ENCODE results near the gene HTATSF1. TPM values are rescaled to one million over a fixed set of nuclear protein-coding genes. Genes with fewer than 3 reads are reported as not detected.
A peak's percentile ranks its signal among the peaks of the same experiment; 100 is the strongest.

The HTATSF1 gene
- total RNA-seq, 4 donors from 2014 or later = 34.0 to 44.8 (median 40.7) TPM

GRCh38 chrX:136496764-136497555, 432 bp upstream of the HTATSF1 start:
- no peaks in the 10 kb centered on the region for H3K36me3 ChIP-seq
- WGBS, 2 donors (ENCODE audit: low coverage in 1 of 2) = 57% methylated on average over 94 of the region's 111 CpGs; no CpG with 5 or more reads in 1 of the 2 donors
- peak; percentile 88 for DNase-seq
- H3K27ac ChIP-seq = peak overlapping the region; percentile 89 to 97 (median 96)
- no peaks in the 10 kb centered on the region for H3K27me3 ChIP-seq
- in situ Hi-C loops (cut with MboI; ENCODE audit: low pct_ligation_motif_present in 1 of 4, low pct_unique_long_range_greater_than_20kb in 1 of 4, low sequenced_read_pairs in 3 of 4) (no loop called here), intact Hi-C loops (cut with DNase I; ENCODE audit: low total_unique reads) (no loop called here)
- no peaks in the 10 kb centered on the region for H3K9me3 ChIP-seq
- TF ChIP-seq EP300 (IDR thresholded peaks at IDR 0.05; ENCODE audit: low read depth) (no peak), POLR2A (IDR thresholded peaks at IDR 0.05) (peak; percentile 34), POLR2AphosphoS5 (IDR thresholded peaks at IDR 0.05) (peak in 1 of 3 donors; percentile 11), CTCF (IDR thresholded peaks at IDR 0.05) (no peak)
- peaks cover 0 to 16% (median 3%) of the 10 kb centered on the region in 4 donors for H3K4me1 ChIP-seq
- H3K4me3 ChIP-seq = peak overlapping the region; percentile 55 to 70 (median 58)

DNA sequence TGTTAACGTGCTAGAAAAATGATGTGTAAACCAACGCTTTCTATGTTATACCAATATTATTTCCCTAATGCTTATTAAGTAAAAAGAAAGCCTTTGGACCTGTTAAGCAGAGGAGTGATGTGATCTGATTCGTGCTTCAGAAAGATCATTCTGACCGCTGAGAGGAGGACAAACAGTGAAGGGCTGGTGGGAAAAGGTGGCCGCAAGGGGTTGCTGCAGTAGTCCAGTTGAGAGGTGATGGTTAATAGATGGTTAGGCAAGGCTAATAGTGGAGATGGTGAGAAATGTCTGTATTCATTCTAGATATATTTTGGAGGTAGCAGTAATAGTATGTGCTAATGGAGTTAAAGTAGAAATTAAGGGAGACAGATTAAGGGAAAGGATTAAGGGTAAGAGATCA, 21.7 kb downstream of the HTATSF1 start:
- DNase-seq = no peak
- WGBS, 2 donors (ENCODE audit: low coverage in 1 of 2) = 60 to 73% methylated on average over 2 to 5 of the region's 5 CpGs
- TF ChIP-seq POLR2AphosphoS5 (IDR thresholded peaks at IDR 0.05) (no peak), EP300 (IDR thresholded peaks at IDR 0.05; ENCODE audit: low read depth) (no peak), POLR2A (IDR thresholded peaks at IDR 0.05) (no peak), CTCF (IDR thresholded peaks at IDR 0.05) (no peak)
- in situ Hi-C loops (cut with MboI; ENCODE audit: low pct_ligation_motif_present in 1 of 4, low pct_unique_long_range_greater_than_20kb in 1 of 4, low sequenced_read_pairs in 3 of 4) (no loop called here), intact Hi-C loops (cut with DNase I; ENCODE audit: low total_unique reads) (no loop called here)
- Histone ChIP-seq H3K9me3 (no peaks in the 10 kb centered on the region), H3K27ac (no peak overlapping the region), H3K36me3 (no peaks in the 10 kb centered on the region), H3K4me3 (no peak overlapping the region), H3K27me3 (no peaks in the 10 kb centered on the region), H3K4me1 (no peaks in the 10 kb centered on the region)

DNA sequence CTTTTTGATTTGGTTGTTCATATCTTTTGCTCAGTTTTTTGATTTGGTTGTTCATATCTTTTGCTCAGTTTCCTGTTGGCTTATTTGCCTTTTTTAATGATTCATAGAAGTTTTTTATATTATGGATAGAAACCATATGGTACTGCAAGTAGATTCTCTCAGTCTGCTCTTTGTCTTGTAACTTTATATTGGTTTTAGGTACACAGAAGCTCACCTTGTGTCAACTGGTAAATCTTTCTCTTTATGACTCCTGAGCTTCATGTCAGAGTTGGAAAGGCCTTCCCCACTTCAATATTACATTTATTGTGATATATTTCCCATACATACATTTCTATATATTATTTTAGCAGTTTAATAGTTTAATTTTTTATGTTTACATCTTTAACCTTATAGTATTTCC, 26.4 kb downstream of the HTATSF1 start:
- no peak for TF ChIP-seq CTCF (IDR thresholded peaks at IDR 0.05)
- no peak for TF ChIP-seq EP300 (IDR thresholded peaks at IDR 0.05; ENCODE audit: low read depth)
- no peak for TF ChIP-seq POLR2A (IDR thresholded peaks at IDR 0.05)
- TF ChIP-seq POLR2AphosphoS5 (IDR thresholded peaks at IDR 0.05) = no peak
- no peaks in the 10 kb centered on the region for H3K27me3 ChIP-seq
- intact Hi-C loops (cut with DNase I; ENCODE audit: low total_unique reads) (no loop called here), in situ Hi-C loops (cut with MboI; ENCODE audit: low pct_ligation_motif_present in 1 of 4, low pct_unique_long_range_greater_than_20kb in 1 of 4, low sequenced_read_pairs in 3 of 4) (no loop called here)
- no peaks in the 10 kb centered on the region for H3K36me3 ChIP-seq
- H3K9me3 ChIP-seq = no peaks in the 10 kb centered on the region
- peaks cover 4 to 16% (median 5%) of the 10 kb centered on the region in 4 donors for H3K4me1 ChIP-seq
- DNase-seq = no peak
- no peak overlapping the region for H3K27ac ChIP-seq
- no peak overlapping the region for H3K4me3 ChIP-seq

GRCh38 chrX:136525738-136526606, 28.6 kb downstream of the HTATSF1 start:
- H3K4me1 ChIP-seq = peaks cover 4 to 16% (median 5%) of the 10 kb centered on the region in 4 donors
- no peaks in the 10 kb centered on the region for H3K36me3 ChIP-seq
- H3K4me3 ChIP-seq = no peak overlapping the region
- H3K27me3 ChIP-seq = no peaks in the 10 kb centered on the region
- H3K9me3 ChIP-seq = no peaks in the 10 kb centered on the region
- intact Hi-C loops (cut with DNase I; ENCODE audit: low total_unique reads) (no loop called here), in situ Hi-C loops (cut with MboI; ENCODE audit: low pct_ligation_motif_present in 1 of 4, low pct_unique_long_range_greater_than_20kb in 1 of 4, low sequenced_read_pairs in 3 of 4) (no loop called here)
- TF ChIP-seq POLR2A (IDR thresholded peaks at IDR 0.05) = no peak
- no peak for TF ChIP-seq CTCF (IDR thresholded peaks at IDR 0.05)
- no peak for TF ChIP-seq POLR2AphosphoS5 (IDR thresholded peaks at IDR 0.05)
- no peak for TF ChIP-seq EP300 (IDR thresholded peaks at IDR 0.05; ENCODE audit: low read depth)
- peak overlapping the region; percentile 56 to 75 (median 64) for H3K27ac ChIP-seq
- 35 to 60% methylated on average over 1 to 2 of the region's 2 CpGs for WGBS, 2 donors (ENCODE audit: low coverage in 1 of 2)
- peak; percentile 74 for DNase-seq
